Activated CD8-positive, alpha-beta T cell treated with anti-CD3 and anti-CD28 coated beads, Interleukin-2, amount 10 ng/mL, durations not matched to agents 7 days and 5 days (primary cell): ENCODE measurements around the gene POU6F2. TPM values are rescaled to one million over a fixed set of nuclear protein-coding genes. Genes with fewer than 3 reads are reported as not detected.

ENCODE experiments used
- ATAC-seq: fragments of 150-1000 bp; cut with Tn5 transposase; one replicate; pipeline ENCODE4 v1.10.0; 2021; ENCODE audit warnings: moderate library complexity
- CTCF ChIA-PET: fragments of 350-600 bp; sonication (Branson Sonifier 250); formaldehyde crosslinking; loops from one replicate; lab custom pipeline; 2021; ENCODE audit warnings: antibody characterized with exemption; lab: Charles Lee
- POLR2A ChIA-PET: fragments of 350-600 bp; sonication (Branson Sonifier 250); formaldehyde crosslinking; loops from one replicate; lab custom pipeline; 2021; ENCODE audit warnings: antibody characterized with exemption; lab: Charles Lee
- DNase-seq: peaks from one replicate; pipeline ENCODE4 v3.0.0-alpha.2; 2020
- H3K27ac Mint-ChIP-seq: one replicate; pipeline ENCODE4 v1.8.0; 2021; ENCODE audit warnings: mild to moderate bottlenecking, mixed read lengths
- H3K27me3 Mint-ChIP-seq: one replicate; pipeline ENCODE4 v1.8.0; 2021; ENCODE audit warnings: low read depth, mixed read lengths
- H3K36me3 Mint-ChIP-seq: one replicate; pipeline ENCODE4 v1.8.0; 2021; ENCODE audit warnings: low read depth, mixed read lengths
- H3K4me1 Mint-ChIP-seq: one replicate; pipeline ENCODE4 v1.8.0; 2021; ENCODE audit warnings: low read depth, mixed read lengths
- H3K4me3 Mint-ChIP-seq: one replicate; pipeline ENCODE4 v1.8.0; 2021; ENCODE audit warnings: mild to moderate bottlenecking, mixed read lengths
- H3K9me3 Mint-ChIP-seq: one replicate; pipeline ENCODE4 v1.8.0; 2022; ENCODE audit warnings: mixed read lengths; ENCODE audit not compliant: insufficient read depth
- total RNA-seq, 2 experiments: library from RNA; stranded (reverse); gene quantifications; one replicate each; pipeline ENCODE4 v1.2.3, GENCODE V29; 2021

The POU6F2 gene
- total RNA-seq, 2 experiments from 2014 or later: not detected

- no peaks in the 10 kb centered on the region for H3K9me3 Mint-ChIP-seq
- no peak overlapping the region for H3K4me3 Mint-ChIP-seq
- no peak for DNase-seq
- ATAC-seq: no peak
- ChIA-PET CTCF (no interaction called here), POLR2A (interaction anchor here (1.1 kb wide), 1 partner anchor 9 kb away, joined by 3 read pairs; no protein-coding TSS in a partner anchor)
- no peaks in the 10 kb centered on the region for H3K27me3 Mint-ChIP-seq
- no peaks in the 10 kb centered on the region for H3K36me3 Mint-ChIP-seq
- no peaks in the 10 kb centered on the region for H3K4me1 Mint-ChIP-seq
- no peak overlapping the region for H3K27ac Mint-ChIP-seq
Observed at GRCh38 chr7:39252916-39253315, 275.2 kb downstream of the POU6F2 start.

DNA sequence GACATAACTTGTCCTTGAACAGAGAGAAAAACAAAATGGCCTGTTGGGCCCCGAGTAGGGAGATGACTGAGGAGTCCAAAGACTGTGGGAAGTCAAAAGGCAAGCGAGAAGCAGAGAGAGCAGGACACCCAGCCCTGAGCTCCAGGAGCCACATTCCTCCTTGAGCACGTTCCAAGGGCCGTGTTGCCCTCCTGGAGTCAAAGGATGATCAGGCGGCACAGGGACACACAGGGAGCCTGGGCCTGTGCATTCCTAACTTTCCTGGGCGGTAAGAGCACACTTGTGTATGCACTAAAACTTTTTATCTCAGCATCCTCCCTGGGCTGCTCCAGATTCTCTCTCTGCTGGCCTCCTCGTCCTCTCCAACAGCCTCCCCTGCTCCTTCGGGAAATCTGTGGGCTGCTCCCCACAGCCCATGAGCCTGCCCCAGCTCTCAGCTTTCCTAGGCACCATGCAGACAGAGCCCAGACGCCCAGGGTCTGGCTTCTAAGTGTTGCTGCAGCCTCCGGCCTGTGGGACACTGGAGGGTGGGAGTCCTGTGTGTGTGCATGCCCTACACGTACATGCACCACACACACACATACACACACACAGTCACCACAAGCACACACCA, 281.8 kb downstream of the POU6F2 start:
- DNase-seq (no peak), ATAC-seq (no peak)
- H3K36me3 Mint-ChIP-seq: no peaks in the 10 kb centered on the region
- CTCF ChIA-PET: no interaction called here
- no peak overlapping the region for H3K27ac Mint-ChIP-seq
- POLR2A ChIA-PET: no interaction called here
- no peaks in the 10 kb centered on the region for H3K27me3 Mint-ChIP-seq
- no peaks in the 10 kb centered on the region for H3K9me3 Mint-ChIP-seq
- H3K4me3 Mint-ChIP-seq: no peak overlapping the region
- no peaks in the 10 kb centered on the region for H3K4me1 Mint-ChIP-seq

DNA sequence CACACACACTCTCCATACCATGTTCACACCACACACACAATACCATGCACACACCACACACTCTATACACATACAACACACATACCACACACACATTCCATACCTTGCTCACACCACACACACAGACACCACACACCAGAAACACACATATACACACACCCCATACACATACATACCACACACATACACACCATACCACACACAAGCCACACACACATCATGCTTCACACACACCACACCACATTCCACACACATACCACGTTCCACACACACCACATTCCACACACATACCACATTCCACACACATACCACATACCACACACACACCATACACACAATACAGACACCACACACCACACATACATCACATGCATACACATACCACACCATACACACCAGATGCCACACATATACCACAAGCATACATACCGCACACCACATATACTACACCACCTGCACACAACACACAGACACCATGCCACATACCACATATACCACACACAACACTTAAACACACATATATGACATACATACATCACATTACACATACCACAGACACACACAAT, 282.7 kb downstream of the POU6F2 start:
- no peaks in the 10 kb centered on the region for H3K36me3 Mint-ChIP-seq
- no peak overlapping the region for H3K4me3 Mint-ChIP-seq
- no peaks in the 10 kb centered on the region for H3K27me3 Mint-ChIP-seq
- H3K4me1 Mint-ChIP-seq: no peaks in the 10 kb centered on the region
- ATAC-seq: no peak
- no peak overlapping the region for H3K27ac Mint-ChIP-seq
- ChIA-PET CTCF (no interaction called here), POLR2A (no interaction called here)
- H3K9me3 Mint-ChIP-seq: no peaks in the 10 kb centered on the region
- no peak for DNase-seq

DNA sequence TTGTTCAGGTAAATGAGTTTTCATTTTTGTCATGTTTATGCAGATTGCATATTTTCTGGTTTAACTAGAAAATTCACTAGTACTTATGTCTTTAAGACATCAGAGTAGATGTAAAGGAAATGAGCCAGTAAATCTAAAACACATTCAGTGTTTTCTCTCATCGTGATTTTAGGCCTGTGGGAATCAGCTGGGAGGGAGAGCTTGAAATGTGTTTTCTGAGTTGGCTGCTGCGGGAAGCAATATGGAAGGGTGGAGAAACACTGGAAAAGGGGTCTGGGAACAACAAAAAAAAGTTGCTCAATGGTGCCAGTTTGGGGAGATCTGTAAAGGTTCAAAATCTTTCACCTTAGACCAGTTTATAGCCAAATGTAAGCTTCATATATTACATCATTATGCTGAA, 284.1 kb downstream of the POU6F2 start:
- no peak overlapping the region for H3K4me3 Mint-ChIP-seq
- H3K27me3 Mint-ChIP-seq: no peaks in the 10 kb centered on the region
- no peak for ATAC-seq
- no peaks in the 10 kb centered on the region for H3K9me3 Mint-ChIP-seq
- POLR2A ChIA-PET: interaction anchor here (1.0 kb wide), 1 partner anchor 9 kb away, joined by 3 read pairs; no protein-coding TSS in a partner anchor
- H3K27ac Mint-ChIP-seq: no peak overlapping the region
- H3K36me3 Mint-ChIP-seq: no peaks in the 10 kb centered on the region
- no peak for DNase-seq
- CTCF ChIA-PET: no interaction called here
- no peaks in the 10 kb centered on the region for H3K4me1 Mint-ChIP-seq

GRCh38 chr7:39265641-39266591, 288.2 kb downstream of the POU6F2 start:
- no peaks in the 10 kb centered on the region for H3K36me3 Mint-ChIP-seq
- no peak overlapping the region for H3K27ac Mint-ChIP-seq
- no peaks in the 10 kb centered on the region for H3K9me3 Mint-ChIP-seq
- ATAC-seq (no peak), DNase-seq (no peak)
- H3K4me1 Mint-ChIP-seq: no peaks in the 10 kb centered on the region
- no peak overlapping the region for H3K4me3 Mint-ChIP-seq
- ChIA-PET POLR2A (no interaction called here), CTCF (no interaction called here)
- H3K27me3 Mint-ChIP-seq: no peaks in the 10 kb centered on the region

- ChIA-PET CTCF (no interaction called here), POLR2A (no interaction called here)
- H3K36me3 Mint-ChIP-seq: no peaks in the 10 kb centered on the region
- H3K9me3 Mint-ChIP-seq: no peaks in the 10 kb centered on the region
- no peak for ATAC-seq
- no peaks in the 10 kb centered on the region for H3K27me3 Mint-ChIP-seq
- H3K27ac Mint-ChIP-seq: no peak overlapping the region
- no peak for DNase-seq
- no peak overlapping the region for H3K4me3 Mint-ChIP-seq
- no peaks in the 10 kb centered on the region for H3K4me1 Mint-ChIP-seq
Observed at GRCh38 chr7:39269034-39269433, 291.3 kb downstream of the POU6F2 start.

- CTCF ChIA-PET: interaction anchor here (1.4 kb wide), 1 partner anchor 19 kb away, joined by 3 read pairs; no protein-coding TSS in a partner anchor
- no peaks in the 10 kb centered on the region for H3K27me3 Mint-ChIP-seq
- no peak overlapping the region for H3K4me3 Mint-ChIP-seq
- H3K36me3 Mint-ChIP-seq: no peaks in the 10 kb centered on the region
- H3K9me3 Mint-ChIP-seq: no peaks in the 10 kb centered on the region
- H3K4me1 Mint-ChIP-seq: no peaks in the 10 kb centered on the region
- DNase-seq: no peak
- H3K27ac Mint-ChIP-seq: no peak overlapping the region
- ATAC-seq: no peak
- POLR2A ChIA-PET: no interaction called here
Observed at GRCh38 chr7:39270018-39270417, 292.3 kb downstream of the POU6F2 start.

- CTCF ChIA-PET: no interaction called here
- H3K27ac Mint-ChIP-seq: no peak overlapping the region
- H3K36me3 Mint-ChIP-seq: no peaks in the 10 kb centered on the region
- no peaks in the 10 kb centered on the region for H3K4me1 Mint-ChIP-seq
- H3K4me3 Mint-ChIP-seq: no peak overlapping the region
- DNase-seq: no peak
- POLR2A ChIA-PET: no interaction called here
- no peaks in the 10 kb centered on the region for H3K27me3 Mint-ChIP-seq
- no peaks in the 10 kb centered on the region for H3K9me3 Mint-ChIP-seq
- no peak for ATAC-seq
Observed at GRCh38 chr7:39271402-39271801, 293.7 kb downstream of the POU6F2 start.

DNA sequence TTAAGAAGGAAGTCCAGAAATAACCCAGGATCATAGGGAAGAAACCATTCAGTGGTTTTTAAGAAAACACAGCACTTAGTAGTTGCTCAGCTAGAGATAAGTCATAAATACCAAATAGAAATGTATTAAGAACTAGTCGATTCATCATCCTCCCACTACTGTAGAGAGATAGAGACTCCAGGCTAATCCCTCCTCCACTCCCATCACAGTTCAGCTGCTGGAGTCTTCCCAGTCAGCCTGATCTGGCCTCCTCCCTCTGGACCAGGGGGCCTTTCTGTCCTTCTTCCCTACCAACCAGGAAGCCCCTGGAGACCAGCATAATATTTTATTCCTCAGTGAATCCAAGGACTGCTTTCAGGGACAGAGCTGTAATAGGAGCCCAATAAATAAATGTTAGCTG, 294.4 kb downstream of the POU6F2 start:
- no peak for ATAC-seq
- Mint-ChIP-seq H3K27ac (no peak overlapping the region), H3K36me3 (no peaks in the 10 kb centered on the region), H3K9me3 (no peaks in the 10 kb centered on the region), H3K4me3 (no peak overlapping the region), H3K4me1 (no peaks in the 10 kb centered on the region), H3K27me3 (no peaks in the 10 kb centered on the region)
- ChIA-PET POLR2A (no interaction called here), CTCF (no interaction called here)
- DNase-seq: no peak

DNA sequence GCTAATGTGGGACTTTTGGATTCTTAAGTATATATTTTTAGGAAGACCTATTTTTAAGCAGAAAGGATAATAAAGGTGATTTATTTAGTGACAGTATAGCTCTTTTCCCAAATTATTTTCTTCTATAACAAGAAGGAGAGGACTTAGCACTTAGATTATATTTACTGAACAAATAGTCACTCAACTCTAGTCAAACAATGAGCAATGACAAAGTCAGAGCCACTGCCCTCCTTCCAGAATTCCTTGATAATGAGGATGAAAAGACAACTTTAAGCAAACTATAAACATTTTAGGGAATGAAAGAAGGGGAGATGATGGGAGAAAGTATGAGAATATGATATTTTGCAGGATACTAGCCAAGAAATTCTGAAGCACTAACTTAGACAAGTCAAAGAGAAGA, 295.0 kb downstream of the POU6F2 start:
- no peaks in the 10 kb centered on the region for H3K27me3 Mint-ChIP-seq
- H3K9me3 Mint-ChIP-seq: no peaks in the 10 kb centered on the region
- no peaks in the 10 kb centered on the region for H3K36me3 Mint-ChIP-seq
- POLR2A ChIA-PET: no interaction called here
- H3K4me1 Mint-ChIP-seq: no peaks in the 10 kb centered on the region
- no peak for ATAC-seq
- H3K4me3 Mint-ChIP-seq: no peak overlapping the region
- CTCF ChIA-PET: no interaction called here
- no peak for DNase-seq
- no peak overlapping the region for H3K27ac Mint-ChIP-seq

- H3K4me1 Mint-ChIP-seq: no peaks in the 10 kb centered on the region
- no peaks in the 10 kb centered on the region for H3K9me3 Mint-ChIP-seq
- peaks cover 3% of the 10 kb centered on the region for H3K27me3 Mint-ChIP-seq
- DNase-seq (no peak), ATAC-seq (no peak)
- no peaks in the 10 kb centered on the region for H3K36me3 Mint-ChIP-seq
- no peak overlapping the region for H3K4me3 Mint-ChIP-seq
- H3K27ac Mint-ChIP-seq: no peak overlapping the region
- CTCF ChIA-PET: no interaction called here
- POLR2A ChIA-PET: no interaction called here
Observed at GRCh38 chr7:39280337-39280736, 302.6 kb downstream of the POU6F2 start.

- Mint-ChIP-seq H3K4me1 (no peaks in the 10 kb centered on the region), H3K4me3 (no peak overlapping the region), H3K36me3 (no peaks in the 10 kb centered on the region), H3K27me3 (peaks cover 3% of the 10 kb centered on the region), H3K9me3 (no peaks in the 10 kb centered on the region), H3K27ac (no peak overlapping the region)
- no peak for DNase-seq
- ATAC-seq: no peak
- POLR2A ChIA-PET: no interaction called here
- CTCF ChIA-PET: no interaction called here
Observed at GRCh38 chr7:39285256-39285655, 307.5 kb downstream of the POU6F2 start.
